HepG2 (cell line): ENCODE data around the gene RAD51C. TPM values are rescaled to one million over a fixed set of nuclear protein-coding genes. Genes with fewer than 3 reads are reported as not detected.
A peak's percentile ranks its signal among the peaks of the same experiment; 100 is the strongest.

Experiments used
- EEA1 ChIP-seq: sonication (generic); formaldehyde crosslinking; IDR thresholded peaks from 2 replicates; pipeline ENCODE4 v1.5.1; 2020; ENCODE audit warnings: mild to moderate bottlenecking, missing genetic modification reagents, borderline replicate concordance
- ETS1 ChIP-seq: sonication (generic); formaldehyde crosslinking; IDR thresholded peaks from 2 replicates; pipeline ENCODE4 v1.4.0; 2020; ENCODE audit warnings: missing genetic modification reagents
- HDAC2 ChIP-seq: sonication (generic); formaldehyde crosslinking; IDR thresholded peaks from 2 replicates; pipeline ENCODE4 v1.4.0; 2020; ENCODE audit warnings: missing genetic modification reagents
- HOXA9 ChIP-seq: sonication (generic); formaldehyde crosslinking; IDR thresholded peaks from 2 replicates; pipeline ENCODE4 v1.8.1; 2022; ENCODE audit warnings: missing genetic modification reagents, mild to moderate bottlenecking, moderate library complexity, borderline replicate concordance
- HOXD1 ChIP-seq: sonication (generic); formaldehyde crosslinking; IDR thresholded peaks from 2 replicates; pipeline ENCODE4 v1.5.0; 2020; ENCODE audit warnings: missing genetic modification reagents
- KDM5A ChIP-seq: fragments of 200-600 bp; sonication (generic); IDR thresholded peaks from 2 replicates; pipeline ENCODE4 v1.7.0; 2018; ENCODE audit warnings: antibody characterized with exemption, mild to moderate bottlenecking, low read length, borderline replicate concordance
- LRRFIP1 ChIP-seq: sonication (generic); formaldehyde crosslinking; conservative IDR thresholded peaks from 2 replicates; pipeline ENCODE4 v1.4.0; 2020; ENCODE audit warnings: missing genetic modification reagents
- MAFF ChIP-seq: IDR thresholded peaks from 2 replicates; pipeline ENCODE4 v1.6.1; 2011; ENCODE audit warnings: low read depth, low read length, improper control_type of control experiment
- NRL ChIP-seq: sonication (generic); formaldehyde crosslinking; IDR thresholded peaks from 2 replicates; pipeline ENCODE4 v1.5.0; 2020; ENCODE audit warnings: missing genetic modification reagents, mild to moderate bottlenecking, moderate library complexity, borderline replicate concordance
- PBX3 ChIP-seq: sonication (generic); formaldehyde crosslinking; IDR thresholded peaks from 2 replicates; pipeline ENCODE4 v1.8.1; 2023; ENCODE audit warnings: missing genetic modification reagents, inconsistent platforms, borderline replicate concordance
- SMAD3 ChIP-seq: sonication (generic); formaldehyde crosslinking; IDR thresholded peaks from 2 replicates; pipeline ENCODE4 v1.4.0; 2020; ENCODE audit warnings: missing genetic modification reagents
- SP1 ChIP-seq, 2 experiments: fragments of 450-650 bp in 1 of 2; sonication (generic) in 1 of 2; formaldehyde crosslinking in 1 of 2; IDR thresholded peaks; 2 replicates each; pipeline versions ENCODE4 v1.4.0 to v1.6.1; 2016 to 2020; ENCODE audit warnings: missing genetic modification reagents in 1 of 2
- ZBTB26 ChIP-seq: IDR thresholded peaks from 2 replicates; pipeline ENCODE4 v1.6.1; 2016; ENCODE audit warnings: missing compliant biosample characterization, missing genetic modification reagents, borderline replicate concordance
- ZFP62 ChIP-seq: sonication (generic); formaldehyde crosslinking; IDR thresholded peaks from 2 replicates; pipeline ENCODE4 v1.4.0; 2020; ENCODE audit warnings: missing genetic modification reagents
- ZNF138 ChIP-seq: sonication (generic); formaldehyde crosslinking; IDR thresholded peaks from 2 replicates; pipeline ENCODE4 v1.5.0; 2020; ENCODE audit warnings: mild to moderate bottlenecking, low read depth, missing genetic modification reagents
- ZNF329 ChIP-seq: sonication (generic); formaldehyde crosslinking; IDR thresholded peaks from 2 replicates; pipeline ENCODE4 v1.9.0; 2021; ENCODE audit warnings: low read depth, mild to moderate bottlenecking, missing genetic modification reagents
- ZNF44 ChIP-seq: sonication (generic); formaldehyde crosslinking; IDR thresholded peaks from 2 replicates; pipeline ENCODE4 v1.5.1; 2020; ENCODE audit warnings: mild to moderate bottlenecking, missing genetic modification reagents
- ZNF546 ChIP-seq: sonication (generic); formaldehyde crosslinking; conservative IDR thresholded peaks from 2 replicates; pipeline ENCODE4 v1.8.1; 2023; ENCODE audit warnings: mild to moderate bottlenecking, missing genetic modification reagents
- ZNF547 ChIP-seq: sonication (generic); formaldehyde crosslinking; IDR thresholded peaks from 2 replicates; pipeline ENCODE4 v1.5.1; 2020; ENCODE audit warnings: mild to moderate bottlenecking, missing genetic modification reagents
- ZNF577 ChIP-seq: sonication (generic); formaldehyde crosslinking; IDR thresholded peaks from 2 replicates; pipeline ENCODE4 v1.4.0; 2020; ENCODE audit warnings: mild to moderate bottlenecking, low read depth, missing genetic modification reagents, borderline replicate concordance
- ZXDC ChIP-seq: sonication (generic); formaldehyde crosslinking; IDR thresholded peaks from 2 replicates; pipeline ENCODE4 v1.5.0; 2020; ENCODE audit warnings: mild to moderate bottlenecking, missing genetic modification reagents
- polyA plus RNA-seq, 8 experiments: library from polyadenylated mRNA; depleted of rRNA in 3 of 8; stranded (reverse) in 7 of 8; unstranded in 1 of 8; fragments of >200 nt; fragmentation: Illumina TruSeq in 4 of 8; extraction: Trizol in 4 of 8; gene quantifications; 2 replicates each; pipeline versions ENCODE4 v1.2.1 to v1.2.3, GENCODE V29; 2011 to 2016; ENCODE audit warnings: low read depth in 4 of 8, missing spikeins in 1 of 8, mixed read lengths in 1 of 8; ENCODE audit not compliant: insufficient read depth in 1 of 8
- total RNA-seq, 5 experiments: library from RNA; depleted of rRNA; stranded (reverse); fragments of >200 nt; fragmentation: Illumina TruSeq; extraction: Trizol; gene quantifications; 2 replicates each; pipeline ENCODE4 v1.2.3, GENCODE V29; 2016; ENCODE audit warnings: low read depth in 1 of 5

The RAD51C gene
- total and polyA plus RNA-seq, 2 of the 13 experiments (the other 11 are each of a cell fraction or from before 2014, with no cell fraction given): 38.5 to 106 TPM

- TF ChIP-seq ZNF547 (CRISPR knock-in tag) (peak; percentile 81), ZNF546 (peak; percentile 30; the same call in 1 of the 2 replicates), ZNF329 (CRISPR knock-in tag) (no peak), ZFP62 (CRISPR knock-in tag) (no peak), ZNF577 (no peak), ZNF44 (no peak), MAFF (no peak), SP1 (IDR thresholded peaks at IDR 0.05) (no peak), SP1 (CRISPR knock-in tag; IDR thresholded peaks at IDR 0.05) (no peak), SMAD3 (no peak), HOXA9 (CRISPR knock-in tag) (no peak), ZXDC (CRISPR knock-in tag) (no peak), KDM5A (no peak), ETS1 (CRISPR knock-in tag) (no peak), EEA1 (no peak), ZNF138 (no peak), NRL (CRISPR knock-in tag) (0 out of 2 replicates have a peak, but pooled peaks have one; percentile 30), HDAC2 (no peak), HOXD1 (CRISPR knock-in tag) (no peak), ZBTB26 (CRISPR knock-in tag) (no peak), LRRFIP1 (CRISPR knock-in tag) (no peak), PBX3 (CRISPR knock-in tag) (no peak)
These were observed 63.3 kb downstream of the RAD51C start, which contains the start of gene PPM1E (continued) for GRCh38 chr17:58755577-58756245.
